GM19397 (cell line): ENCODE data around the gene AFAP1.
A peak's percentile ranks its signal among the peaks of the same experiment; 100 is the strongest.

Experiments used
- ATAC-seq: cut with Tn5 transposase; IDR thresholded peaks from one replicate; pipeline ENCODE4 v1.9.1; 2021; ENCODE audit warnings: mild to moderate bottlenecking, moderate library complexity; ENCODE audit not compliant: unreplicated experiment

Gene AFAP1

GRCh38 chr4:7806338-7807090 is 133.1 kb downstream of the AFAP1 start:
- ATAC-seq = no peak

DNA sequence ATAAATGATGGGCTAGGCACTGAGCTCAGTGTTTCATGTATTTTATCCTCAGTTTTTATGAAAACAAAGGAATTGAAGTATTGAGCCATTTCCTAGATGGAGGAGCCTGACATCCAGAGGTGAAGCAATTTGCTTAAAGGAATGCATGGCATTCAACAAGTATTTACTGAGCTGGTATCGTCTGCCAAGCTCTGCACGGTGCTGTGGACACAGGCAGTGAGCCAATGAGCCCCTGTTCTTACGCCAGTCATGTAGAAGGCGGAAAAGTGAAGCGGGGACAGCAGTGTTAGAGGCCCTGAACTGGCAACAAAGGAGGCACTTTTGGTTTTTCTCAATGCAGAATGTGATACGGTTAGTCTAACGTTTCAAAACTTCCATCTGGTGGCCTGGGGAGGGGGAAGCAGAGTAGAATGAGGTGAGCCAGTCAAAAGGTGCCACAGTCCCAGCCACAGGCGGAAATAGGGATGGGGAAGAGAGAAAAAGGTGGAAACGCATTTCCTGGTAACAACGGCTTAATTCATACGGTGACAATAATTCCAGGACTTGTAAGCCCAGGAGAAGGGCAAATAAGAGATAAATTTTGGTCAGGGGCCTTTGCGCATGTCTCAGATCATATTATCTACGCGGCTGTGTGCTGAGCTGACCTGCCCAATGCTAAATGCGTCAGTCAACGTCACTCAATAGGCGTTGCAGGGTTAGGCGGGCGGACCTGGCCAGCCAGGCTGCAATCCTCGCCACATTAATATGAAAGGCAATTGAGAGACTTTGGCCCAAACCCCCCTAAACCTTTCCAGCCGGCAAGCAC is 133.9 kb downstream of the AFAP1 start:
- ATAC-seq = no peak

GRCh38 chr4:7804756-7805385 is 134.8 kb downstream of the AFAP1 start:
- no peak for ATAC-seq

- ATAC-seq = no peak
Measured at GRCh38 chr4:7803992-7804755, 135.5 kb downstream of the AFAP1 start.

DNA sequence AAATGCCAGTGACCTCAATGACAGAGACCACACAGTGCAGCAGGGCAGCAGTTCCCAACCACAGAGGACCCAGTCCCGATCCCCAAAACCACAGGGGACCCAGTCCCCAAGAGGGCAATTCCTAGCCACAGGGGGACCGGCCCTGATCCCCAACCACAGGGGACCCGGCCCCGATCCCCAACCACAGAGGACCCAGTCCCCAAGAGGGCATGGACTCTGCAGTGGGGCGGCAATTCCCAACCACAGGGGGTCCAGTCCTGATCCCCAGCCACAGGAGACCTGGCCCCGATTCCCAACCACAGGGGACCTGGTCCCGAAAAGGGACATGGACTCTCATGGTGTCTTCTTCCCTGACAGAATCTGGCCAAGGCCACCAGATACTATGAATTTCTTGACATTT is 136.3 kb downstream of the AFAP1 start:
- no peak for ATAC-seq

DNA sequence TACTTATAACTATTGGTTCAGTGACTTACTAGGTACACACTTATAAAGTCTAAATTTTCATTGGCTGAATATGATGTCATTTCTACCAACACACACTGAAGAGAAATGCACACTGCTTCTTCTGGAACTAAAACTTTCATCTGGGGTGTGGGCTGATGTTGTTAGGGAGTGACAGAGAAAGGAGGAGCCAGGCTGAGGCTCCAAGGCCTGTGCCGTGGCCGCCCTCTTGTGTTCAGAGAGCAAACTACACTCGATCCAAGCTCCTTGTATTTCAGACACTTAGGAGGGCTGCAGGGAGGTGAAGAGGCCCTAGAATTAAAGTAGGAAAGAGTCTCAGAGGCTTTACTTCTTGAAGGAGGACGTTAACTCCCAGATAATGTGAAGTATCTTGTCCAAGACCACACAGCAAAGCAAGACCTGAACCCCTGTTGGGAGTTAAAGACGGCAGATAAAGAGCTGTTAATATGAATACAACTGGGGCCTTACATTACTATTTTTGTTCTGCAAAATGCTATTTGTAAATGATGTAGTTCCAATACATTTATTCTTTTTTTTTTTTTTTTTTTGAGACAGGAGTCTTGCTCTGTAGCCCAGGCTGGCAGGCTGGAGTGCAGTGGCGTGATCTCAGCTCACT is 137.5 kb downstream of the AFAP1 start:
- ATAC-seq = peak; percentile 80

DNA sequence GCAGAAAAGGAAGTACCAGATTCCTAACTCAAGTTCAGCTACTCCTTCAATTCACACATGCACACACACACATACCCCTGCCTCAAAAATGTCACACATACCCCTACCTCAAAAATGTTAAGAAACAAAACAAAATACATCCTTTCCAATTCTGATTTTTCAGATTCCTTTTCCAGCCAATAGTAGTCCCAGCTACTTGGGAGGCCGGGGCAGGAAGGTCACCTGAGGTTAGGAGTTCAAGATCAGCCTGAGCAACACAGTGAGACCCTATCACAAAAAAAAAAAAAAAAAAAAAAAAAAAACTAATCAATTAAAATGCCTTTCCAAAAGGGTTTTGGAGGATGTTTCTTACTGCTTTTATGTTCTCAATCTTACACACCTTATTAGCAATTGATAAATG is 138.0 kb downstream of the AFAP1 start:
- ATAC-seq = no peak

DNA sequence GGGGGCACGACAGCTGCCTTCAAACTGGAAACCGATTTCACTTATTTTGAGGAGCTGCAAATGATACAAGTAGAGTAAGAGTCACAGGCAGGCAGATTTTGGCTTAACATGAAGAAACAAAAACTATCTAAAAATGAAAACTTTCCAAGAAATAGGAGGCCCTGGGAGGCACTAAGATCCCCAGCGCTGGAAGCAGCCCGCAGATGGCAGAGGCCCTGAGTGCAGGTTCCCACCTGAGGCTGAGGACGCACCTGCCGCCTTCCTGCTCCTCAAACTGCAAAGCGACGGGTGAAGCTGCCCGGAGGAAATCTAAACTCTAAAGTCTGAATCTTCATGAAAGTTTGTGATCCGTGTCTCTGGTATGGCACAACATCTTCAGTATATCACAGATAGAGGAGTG is 138.7 kb downstream of the AFAP1 start:
- ATAC-seq = no peak

DNA sequence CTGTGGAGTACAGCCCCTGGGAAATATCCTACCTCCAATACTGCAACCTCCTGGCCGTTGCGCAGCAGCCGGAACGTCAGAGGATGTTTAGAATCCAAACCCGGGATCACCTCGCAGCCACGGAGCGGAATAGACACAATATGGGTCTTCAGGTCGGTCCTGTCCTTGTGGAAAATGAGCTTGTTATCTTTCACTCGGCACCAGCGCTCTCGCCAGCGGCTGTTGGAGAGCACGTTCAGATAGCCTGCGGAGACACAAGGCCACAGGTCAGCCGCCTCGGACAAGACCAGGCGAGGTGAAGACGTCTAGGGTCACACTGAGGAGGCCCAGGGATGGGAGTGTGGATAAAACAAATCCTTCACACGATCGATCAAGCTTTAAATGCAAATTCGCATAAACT is 139.3 kb downstream of the AFAP1 start:
- ATAC-seq = no peak

- ATAC-seq = no peak
Measured at GRCh38 chr4:7799736-7800135, 139.9 kb downstream of the AFAP1 start.

DNA sequence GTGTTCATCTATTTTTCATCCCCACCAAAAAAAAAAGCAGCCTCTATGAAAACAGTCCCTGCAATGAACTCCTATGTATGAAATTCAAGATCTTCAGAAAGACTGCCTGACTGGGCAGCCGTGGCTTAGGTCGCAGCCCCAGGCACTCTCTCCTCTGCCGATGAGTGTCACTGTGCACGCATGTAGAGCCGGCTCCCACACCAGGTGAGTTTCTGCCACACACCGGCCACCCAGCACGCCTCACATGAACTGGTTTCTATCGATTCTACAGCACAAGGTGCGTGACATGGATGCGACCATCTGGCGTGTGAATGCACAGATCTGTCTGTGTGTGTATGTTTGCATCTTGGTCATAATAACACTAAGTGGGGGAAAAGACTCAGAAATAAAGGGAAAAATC is 140.4 kb downstream of the AFAP1 start:
- no peak for ATAC-seq

DNA sequence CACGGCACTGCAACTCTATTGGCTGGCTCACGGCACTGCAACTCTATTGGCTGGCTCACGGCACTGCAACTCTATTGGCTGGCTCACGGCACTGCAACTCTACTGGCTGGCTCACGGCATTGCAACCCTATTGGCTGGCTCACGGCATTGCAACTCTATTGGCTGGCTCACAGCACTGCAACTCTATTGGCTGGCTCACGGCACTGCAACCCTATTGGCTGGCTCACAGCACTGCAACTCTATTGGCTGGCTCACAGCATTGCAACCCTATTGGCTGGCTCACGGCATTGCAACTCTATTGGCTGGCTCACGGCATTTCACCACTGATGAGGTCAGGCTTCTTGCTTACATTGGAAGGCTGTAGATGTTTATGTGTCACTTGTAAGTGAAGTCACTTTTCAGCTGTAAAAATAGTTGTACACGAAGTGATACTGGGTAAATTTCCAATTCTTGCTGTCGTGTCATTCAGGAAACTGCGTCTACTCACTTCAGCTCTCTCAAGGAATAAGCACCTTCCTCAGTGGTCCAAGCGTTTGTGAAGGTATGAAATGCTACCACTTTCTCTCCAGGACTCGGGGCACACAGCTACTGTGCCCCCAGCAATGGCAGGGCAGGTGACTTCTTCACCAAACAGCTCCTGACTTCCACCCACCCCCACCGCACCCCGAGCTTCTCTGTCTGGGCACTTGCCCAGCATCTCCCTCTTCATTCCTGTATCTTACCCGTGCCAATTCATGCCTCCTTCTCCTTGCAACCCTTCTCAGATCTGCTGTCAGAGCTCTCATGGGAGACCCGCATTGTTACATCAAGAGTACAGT is 141.3 kb downstream of the AFAP1 start:
- no peak for ATAC-seq

DNA sequence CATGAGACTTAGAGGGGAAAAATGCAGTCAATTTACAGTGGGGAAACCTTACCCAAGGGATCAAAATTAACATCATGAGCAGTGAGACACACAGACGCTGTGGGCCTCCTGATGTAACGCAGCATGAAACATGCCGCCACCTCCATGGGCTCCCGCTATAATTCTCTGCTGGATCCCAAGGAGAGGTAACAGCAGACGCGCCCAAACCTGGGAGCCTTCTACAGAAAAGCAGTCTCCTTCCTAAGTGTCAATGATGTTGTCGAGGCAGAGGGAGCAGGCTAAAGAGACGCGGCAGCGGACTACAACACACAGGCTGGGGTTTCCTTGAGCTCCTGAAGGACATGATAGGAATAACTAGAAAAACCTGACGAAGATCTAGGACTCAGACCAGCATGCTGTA is 142.3 kb downstream of the AFAP1 start:
- no peak for ATAC-seq

DNA sequence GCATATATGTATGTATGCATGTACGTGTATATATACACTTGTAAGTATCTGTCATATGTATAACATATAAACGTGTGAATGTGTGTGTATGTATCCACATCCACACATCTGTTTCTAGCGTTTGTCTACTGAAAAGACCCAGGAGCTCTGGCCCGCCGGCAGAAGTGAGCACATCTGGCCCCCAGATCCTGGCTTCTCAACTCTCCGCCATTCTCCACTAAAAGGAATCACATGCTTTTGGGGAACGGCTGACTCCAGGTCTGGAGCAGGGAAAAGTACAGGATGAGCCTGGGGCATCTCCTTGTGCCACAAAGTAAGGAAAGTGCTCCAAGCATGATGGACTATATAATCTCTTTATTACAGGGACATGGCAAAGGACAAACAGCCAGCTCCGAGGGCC is 143.7 kb downstream of the AFAP1 start:
- ATAC-seq = no peak

- no peak for ATAC-seq
Measured at GRCh38 chr4:7793186-7793585, 146.5 kb downstream of the AFAP1 start.

DNA sequence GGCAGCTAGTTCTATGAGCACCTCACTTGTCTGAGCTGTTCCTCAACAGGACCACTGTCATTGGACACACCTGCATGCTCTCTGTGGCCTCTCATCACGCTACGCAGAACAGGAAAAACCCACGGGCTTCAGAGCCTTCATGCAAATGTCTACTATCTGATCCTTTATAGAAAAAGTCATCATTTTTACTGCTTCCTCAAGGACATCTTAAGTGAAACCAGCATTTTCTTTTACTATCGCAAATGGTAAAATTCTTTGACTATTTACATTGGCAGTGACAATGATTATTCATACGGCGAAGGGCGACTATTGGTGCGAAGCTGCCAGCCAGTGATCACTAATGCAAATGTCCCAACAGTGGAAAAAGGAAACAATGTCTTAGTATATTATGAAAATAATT is 147.0 kb downstream of the AFAP1 start:
- no peak for ATAC-seq

DNA sequence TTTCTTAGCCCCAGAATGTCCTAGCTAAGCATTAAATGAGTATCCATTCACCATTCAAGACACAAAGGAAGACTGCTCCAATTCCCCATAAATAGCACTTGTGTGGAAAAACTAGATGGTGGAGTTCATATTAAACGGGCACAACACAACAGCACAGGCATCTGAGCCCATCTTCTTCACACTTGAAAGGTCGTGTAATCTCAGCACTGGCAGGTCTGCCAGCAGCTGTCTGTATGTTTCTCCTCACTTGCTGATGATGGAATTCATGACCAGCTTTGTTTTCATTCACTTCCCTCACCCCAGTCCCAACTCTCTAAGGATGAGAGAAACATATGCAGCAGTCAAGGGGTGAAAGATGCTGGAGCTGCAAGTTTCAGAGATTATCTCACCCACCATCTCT is 148.7 kb downstream of the AFAP1 start:
- ATAC-seq = no peak

DNA sequence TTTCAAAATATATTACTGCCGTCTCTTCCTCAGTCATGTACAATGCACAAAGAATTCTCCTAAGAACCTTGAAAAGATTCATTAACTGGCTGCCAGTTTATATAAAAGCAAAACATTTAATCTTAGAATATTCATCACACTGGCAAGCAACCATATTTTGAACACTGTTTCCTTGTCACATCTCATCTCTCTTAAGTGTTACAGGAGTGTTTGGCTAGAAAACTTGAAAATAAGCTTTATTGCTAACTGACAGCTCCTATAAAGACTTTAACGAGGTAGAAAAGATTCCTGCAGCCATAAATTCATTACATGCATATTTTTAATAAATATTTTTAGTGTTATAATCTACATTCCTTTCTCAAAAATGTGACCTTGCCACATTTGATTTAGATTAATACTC is 149.6 kb downstream of the AFAP1 start:
- ATAC-seq = no peak

DNA sequence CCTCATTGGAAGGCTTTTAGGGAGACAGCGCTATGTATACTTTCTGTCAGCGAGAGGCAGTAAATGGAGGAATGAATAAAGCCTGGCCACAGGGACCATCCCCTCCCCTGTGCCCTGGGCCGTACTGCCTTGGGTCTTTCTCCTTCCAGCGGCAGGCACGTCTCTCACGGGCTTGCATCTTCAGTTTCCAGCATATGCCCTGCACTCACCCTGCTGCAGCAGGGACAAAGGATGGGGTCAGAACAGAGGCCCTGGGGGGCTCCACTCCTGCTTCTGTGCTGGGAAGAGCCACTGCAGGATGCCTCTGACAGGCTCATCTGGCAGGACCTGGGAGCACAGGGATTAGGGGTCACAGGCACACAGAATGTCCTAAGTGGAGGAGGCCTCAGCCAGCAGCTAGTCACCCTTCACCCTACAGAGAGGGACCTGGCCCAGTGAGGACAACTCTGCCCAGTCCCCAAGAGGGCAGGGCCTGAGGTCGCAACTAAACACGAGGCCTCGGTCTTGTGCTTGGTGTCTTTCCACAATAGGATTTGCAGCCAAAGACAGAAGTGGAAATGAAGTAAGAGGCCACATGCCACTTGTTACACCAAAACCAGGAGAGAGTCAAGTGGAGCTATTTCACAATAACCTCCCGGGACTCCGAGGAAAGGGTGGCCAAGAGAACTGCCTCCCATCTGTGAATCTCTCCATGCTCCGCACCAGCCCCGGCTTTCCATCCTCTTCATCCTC is 150.8 kb downstream of the AFAP1 start:
- ATAC-seq = no peak
